Stimulated activated CD4-positive, alpha-beta T cell treated with anti-CD3 and anti-CD28 coated beads, Interleukin-12 subunit alpha, Interleukin-12 subunit beta, amount 100 ng/mL, for 48 hours (primary cell): ENCODE results near the gene TTLL10.

Experiments used
- DNase-seq, 3 donors: peaks; one replicate each; pipeline ENCODE4 v3.0.0-alpha.2; 2020; ENCODE audit warnings: low read depth in 2 of 3, low spot score in 1 of 3

TTLL10 gene

DNA sequence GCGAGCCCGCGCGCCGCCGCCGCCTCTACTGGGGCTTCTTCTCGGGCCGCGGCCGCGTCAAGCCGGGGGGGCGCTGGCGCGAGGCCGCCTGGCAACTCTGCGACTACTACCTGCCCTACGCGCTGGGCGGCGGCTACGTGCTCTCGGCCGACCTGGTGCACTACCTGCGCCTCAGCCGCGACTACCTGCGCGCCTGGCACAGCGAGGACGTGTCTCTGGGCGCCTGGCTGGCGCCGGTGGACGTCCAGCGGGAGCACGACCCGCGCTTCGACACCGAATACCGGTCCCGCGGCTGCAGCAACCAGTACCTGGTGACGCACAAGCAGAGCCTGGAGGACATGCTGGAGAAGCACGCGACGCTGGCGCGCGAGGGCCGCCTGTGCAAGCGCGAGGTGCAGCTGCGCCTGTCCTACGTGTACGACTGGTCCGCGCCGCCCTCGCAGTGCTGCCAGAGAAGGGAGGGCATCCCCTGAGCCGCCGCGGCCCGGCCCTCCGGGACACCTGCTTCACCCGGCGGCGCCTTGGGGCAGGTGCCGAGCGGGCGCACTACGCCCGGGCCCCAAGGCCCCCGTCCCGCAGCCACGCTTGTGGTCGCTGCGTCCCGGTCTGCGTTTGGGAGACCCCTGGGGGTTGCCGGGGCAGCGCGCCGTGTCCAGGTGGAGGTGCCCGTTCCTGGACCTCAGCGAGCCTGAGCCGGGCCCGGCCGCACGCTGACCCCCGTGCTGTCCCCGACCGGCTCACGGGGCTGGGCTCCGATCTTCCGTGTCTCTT is 59.3 kb downstream of the TTLL10 start:
- no peak for DNase-seq

DNA sequence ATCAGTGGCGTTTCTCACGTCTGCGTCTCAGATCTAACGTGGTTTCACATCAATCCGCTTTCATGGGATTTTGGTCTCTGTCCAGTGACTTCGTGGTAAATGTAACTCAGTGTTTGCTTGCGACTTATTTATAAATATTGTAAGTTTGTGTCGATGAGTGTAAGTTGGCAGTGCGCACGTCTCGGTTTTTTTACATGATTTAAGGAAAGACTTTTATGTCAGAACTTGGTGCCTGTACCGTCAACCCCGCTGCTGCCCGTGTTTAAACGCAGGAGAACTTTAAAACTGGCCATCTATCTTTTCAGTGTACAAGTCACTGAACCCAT is 59.9 kb downstream of the TTLL10 start:
- no peak for DNase-seq

DNA sequence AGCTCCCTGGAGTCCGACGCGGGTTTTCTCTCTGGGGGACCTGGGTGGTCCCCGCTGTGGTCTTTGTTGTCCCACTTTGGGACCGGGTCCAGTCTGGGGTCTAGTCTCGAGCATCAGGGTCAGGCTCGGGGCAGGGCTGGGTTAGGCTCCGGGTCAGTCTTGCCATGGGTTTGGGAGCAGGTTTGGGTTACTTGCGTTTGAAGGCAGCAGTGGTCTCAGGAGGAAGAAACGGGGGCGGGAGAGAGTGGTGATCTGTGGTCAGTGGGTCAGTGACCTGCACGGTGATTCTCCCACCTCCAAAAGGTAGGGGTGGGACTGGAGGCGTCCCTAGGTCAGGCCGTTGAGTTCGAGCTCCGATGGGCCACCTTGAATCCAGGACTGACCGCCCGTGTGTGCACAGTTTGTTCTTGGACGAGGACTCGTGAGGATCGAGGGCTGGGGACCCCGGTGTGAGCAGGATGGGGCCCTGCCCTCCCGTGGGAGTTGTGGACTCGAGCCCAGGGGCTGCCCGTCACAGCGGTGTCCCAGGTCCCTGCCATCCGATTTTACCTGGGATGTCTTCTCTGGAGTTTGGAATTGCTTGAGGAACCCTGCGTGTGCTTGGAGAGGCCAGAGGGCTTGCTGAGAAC is 60.6 kb downstream of the TTLL10 start:
- no peak for DNase-seq

DNA sequence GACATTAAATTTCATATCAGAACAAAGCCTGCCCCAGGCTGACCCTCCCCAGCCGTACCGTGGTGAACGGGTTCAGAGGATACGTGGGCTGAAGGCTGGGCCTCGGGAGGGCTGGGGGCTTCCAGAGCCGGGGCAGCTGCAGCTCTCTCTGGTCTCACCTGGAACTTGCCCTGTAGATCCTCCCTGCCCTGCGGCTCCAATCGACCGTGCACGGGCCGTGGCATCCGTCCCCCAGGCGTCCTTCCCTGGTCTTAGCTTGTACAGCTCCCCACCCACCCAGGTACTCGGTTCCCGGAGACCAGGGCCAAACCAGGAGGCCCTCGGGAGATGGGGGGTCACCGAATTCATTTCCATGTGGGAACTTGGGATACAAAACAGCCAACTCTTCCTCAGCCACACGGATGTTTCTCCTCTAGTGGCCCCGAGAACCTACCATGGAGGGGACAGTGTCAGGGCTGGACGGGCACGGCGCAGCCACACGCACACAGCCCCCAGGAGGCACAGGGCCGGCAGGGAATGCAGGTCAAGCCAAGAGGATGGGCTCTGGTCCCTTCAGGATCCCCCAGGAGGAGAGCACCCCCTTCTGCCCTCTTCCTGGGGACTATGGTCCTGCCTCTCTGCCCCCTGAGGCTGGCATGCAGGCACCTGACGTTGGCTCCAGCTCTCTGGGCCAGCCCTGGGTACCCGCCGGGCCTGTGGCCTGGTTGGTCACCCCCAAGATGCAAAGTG is 61.5 kb downstream of the TTLL10 start:
- DNase-seq: no peak

DNA sequence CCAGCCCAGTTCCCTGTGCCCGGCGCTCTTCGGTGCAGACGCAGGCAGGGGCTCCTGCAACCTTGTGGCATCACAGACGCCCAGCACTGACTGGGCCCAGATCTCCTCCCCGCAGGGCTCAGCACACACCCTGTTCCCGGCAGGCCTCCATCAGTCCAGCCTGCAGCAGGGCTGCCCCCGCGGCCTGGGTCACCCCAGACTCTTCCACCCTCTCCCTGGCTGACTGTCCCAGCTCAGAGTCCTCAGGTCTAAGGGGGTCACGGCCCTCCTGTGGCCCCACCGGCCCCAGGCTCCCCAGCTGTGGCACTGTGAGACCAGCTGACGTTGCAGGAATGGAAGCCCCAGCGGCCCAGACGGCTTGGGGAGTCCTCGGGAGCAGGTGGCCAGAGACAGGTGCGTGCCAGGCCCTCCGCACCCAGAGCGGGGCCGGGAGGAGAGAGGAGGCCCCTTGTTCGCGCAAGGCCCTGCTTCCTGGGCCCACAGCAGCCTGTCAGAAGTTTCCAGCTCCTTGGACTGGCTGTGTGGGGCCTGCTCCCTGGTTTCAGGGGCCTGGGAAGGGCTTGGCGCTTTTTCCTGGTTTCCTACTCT is 62.6 kb downstream of the TTLL10 start:
- DNase-seq: no peak

DNA sequence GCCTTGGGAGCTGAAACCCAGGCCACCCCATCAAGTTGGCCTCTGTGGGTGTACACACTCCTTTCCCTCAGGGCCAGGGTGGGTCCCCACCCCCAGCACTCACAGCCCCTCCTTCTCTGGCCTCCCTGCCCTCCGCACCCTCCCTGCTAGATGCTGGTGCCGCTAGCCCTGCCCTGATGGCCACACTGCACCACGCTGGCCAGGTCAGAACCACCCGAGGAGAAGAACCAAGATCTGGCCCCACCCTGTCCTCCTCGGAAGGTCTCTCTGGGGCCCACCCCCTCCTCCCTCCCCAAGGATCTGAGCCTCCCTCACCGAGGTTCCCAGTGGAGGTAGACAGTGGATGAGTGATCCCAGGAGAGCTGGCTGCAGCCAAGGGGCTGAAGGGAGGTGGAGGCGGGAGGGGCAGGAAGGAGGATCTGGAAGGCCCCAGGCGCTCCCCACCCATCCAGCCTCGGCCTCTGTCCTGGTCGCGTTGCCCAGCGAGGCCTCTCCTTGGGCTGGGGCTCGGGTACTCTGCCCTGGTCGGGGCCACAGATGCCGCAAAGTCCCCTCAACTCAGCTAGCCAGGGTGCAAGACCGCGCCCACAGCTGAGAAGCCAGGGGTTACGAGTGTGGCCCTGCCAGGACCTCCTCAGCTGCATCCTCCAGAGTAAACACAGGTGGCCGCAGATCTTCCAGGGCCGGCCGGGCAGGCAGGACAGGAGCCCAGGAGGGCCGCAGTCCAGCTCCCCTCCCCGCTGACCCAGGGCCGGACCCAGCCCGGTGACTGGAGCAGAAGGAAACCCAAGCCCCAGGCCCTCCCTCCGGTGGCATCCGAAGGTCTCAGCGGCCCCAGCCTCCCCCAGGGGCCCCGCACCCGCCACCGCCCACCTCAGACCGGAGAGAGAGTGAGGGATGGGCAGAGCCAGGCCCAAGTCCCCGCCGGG is 63.5 kb downstream of the TTLL10 start:
- no peak for DNase-seq

DNA sequence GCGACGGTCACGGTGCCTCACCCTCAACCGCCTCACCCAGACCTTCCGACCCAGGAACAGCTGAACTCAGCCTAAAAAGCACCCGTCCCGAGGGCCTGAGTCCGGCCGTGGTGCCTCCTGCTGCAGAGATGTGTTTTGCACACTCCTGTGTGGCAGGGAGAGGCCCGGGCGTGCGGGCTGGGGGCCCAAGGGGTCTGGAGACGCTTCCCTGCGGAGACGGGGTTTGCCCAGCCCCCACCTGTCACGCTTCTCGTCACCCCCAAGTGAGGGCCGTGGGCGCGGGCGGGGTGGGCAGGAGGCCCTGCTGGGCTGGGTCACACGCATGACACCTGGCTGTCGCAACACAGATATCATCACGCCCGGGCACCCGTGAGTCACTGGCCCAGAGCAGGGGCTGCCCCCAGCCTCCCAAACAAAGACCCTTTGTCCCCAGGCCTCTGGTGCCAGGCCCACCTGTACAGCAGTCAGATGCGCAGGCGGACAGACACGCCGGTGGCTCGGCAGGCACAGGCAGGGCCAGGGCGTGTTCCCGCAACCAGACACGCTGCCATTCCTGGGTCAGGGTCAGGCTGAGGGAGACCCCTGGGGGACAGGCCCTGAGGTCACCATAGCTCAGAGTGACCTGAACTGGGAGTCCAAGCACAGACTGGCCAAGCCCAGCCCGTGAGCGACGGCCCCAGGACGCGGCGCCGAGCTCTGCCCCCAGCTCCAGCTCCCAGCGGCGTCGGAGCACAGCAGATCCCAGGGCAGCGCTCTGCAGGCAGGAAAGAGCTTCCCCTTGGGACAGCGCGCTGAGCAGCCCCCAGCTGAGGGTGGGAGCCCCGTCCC is 64.4 kb downstream of the TTLL10 start:
- DNase-seq: no peak

DNA sequence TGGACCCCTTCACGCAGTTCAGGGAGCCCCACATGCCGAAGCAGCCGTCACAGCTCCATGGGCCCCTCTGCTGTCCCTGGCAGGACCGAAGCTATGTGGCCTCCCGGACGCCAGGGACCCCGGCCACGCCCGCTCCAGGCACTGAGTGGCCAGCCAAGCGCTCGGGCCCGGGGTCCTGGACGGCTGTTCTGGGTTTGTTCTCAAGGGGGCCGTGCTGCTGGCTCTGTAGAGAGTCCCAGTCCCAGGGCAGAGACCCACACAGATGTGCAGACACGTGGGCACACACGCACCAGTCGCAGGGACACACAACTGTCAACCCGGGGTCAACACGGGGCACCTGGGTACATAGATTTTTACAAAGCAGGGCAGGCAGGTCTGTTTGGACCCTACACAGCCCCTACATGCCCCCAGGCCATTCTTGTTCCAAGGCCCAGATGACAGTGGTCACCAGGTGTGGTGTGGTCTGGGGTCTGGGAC is 65.1 kb downstream of the TTLL10 start:
- no peak for DNase-seq

DNA sequence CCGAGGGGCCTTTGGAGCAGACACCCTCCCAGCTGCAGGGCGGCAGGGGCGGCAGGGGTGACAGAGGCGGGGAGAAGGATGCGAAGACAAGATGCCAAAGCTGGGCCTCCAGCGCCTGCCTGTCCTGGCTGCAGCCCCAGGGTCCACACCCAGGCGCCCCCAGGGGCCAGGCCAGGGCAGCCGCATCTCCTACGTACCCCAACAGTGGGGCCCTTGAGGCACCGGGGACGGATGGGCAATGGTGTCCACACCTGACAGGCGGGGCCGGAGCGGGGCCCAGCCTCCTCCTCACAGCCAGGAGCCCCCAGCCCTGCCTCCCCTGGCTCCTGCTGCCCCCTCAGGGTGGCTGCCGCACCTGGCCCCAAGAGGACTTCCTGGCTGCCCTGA is 65.5 kb downstream of the TTLL10 start:
- no peak for DNase-seq

DNA sequence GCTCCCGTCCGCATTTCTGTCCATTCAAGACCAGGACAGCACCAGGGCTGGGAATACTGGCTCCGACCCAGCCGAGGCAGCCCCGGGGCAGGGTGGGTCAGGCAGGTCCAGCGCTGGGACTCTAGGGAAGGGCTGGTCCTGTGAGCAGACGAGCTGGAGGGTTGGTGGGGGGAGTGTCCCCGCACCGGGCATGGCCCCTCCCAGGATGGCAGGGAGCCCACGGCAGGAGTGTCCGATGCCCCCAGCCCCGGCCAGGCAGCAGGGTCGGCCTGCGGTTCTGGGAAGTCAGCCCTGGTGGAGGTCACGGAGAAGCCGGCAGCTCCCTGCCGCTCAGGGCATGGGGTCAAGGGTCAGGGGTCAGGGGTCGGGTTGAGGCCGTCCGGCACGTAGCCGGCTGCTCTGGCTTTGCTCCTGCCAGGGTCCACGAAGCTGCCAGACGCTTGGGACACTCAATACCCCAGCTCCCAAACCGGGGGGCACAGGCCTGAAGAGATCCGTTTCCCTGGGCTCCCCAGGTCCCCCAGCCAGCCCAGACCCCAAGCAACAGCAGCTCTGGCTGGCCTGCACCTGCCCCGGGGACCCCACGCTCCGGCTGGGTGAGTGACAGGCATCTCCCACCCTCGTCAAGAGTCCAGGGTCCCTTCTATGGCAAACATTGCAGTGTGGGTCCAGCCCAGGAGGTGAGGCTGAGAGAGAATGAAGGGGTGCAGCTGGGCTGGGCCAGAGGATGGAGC is 66.1 kb downstream of the TTLL10 start:
- no peak for DNase-seq

DNA sequence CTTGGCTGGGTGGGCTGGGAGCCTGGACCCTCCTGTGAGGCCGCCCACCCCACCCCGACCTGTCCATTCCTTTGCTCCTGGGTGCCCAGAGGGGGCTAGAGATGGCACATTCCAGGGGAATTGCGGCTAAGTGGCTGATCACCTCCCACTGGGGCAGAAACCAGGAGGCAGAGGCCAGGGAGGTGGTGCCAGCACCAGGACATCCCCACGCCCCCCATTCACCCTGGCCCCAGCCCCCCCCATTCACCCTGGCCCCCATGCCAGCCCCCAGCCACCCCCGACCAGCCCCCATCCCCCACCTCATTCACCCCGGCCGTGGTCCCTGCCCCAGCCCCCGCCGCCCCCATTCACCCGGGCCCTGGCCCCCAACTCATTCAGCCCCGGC is 66.7 kb downstream of the TTLL10 start:
- DNase-seq: no peak

DNA sequence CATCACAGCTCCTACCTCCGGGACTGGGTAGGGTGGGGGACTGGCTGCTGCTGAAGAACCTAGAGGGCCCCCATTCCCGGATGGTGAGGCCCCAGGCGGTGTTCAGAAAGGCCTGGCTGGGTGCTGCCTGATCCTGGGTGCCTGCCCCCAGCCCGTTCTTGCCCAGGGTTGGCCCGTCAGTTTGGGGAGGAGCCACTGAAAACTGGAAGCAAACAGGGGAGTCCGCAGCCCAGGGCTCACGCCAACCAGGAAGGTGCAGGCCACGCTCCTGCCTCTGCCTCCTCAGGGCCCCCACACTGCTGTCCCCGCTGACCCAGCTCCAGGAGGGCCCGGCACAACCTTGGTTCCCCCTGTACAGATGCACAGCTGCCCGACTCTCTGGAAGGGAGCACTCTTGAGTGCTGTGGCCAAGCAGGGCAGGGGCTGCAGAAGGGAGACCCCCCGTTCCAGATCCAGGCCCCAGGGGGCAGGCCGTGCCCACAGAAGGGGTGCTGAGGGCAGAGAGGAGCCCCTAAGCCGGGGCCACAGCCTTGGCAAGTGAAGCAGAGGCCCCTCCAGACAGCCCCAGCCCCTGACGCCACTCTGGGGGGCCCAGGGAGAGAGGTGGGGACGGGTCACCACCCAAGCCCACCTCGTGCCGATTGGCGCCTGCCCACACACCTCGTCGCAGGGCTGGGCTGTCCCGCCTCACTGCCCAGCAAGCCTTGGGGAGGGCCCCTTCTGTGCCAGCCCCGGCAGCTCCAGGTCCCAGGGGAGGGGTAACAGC is 67.3 kb downstream of the TTLL10 start:
- no peak for DNase-seq

DNA sequence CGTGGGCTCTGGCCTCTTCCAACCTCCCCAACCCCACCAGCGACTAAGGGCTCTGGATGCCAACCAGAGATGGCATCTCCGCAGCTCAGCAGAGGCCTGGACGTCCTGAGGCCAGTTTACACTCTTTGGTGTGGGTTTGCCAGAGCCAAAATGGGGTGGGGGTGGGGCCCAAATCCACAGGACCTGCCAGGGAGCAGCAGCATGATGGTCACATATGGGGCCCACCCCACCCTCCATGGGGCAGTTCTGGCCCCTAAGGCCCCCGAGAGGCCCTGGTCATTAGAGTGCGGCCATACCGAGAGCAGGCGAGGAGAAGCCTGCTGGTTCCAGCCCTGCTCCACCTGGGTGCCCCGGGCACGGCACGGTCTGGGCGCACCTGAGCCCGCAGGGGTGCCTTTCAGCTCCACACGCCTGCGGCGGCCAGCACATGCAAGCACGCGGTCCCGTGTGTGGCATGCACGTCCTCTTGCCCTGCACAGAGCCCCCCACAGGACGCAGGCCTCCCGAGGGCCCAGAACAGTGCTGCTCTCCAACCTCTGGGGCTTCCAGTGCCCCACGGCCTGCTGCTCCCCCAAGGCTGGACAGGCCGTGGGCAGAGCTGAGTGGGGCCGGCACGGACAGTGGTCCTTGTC is 68.0 kb downstream of the TTLL10 start:
- DNase-seq: no peak

DNA sequence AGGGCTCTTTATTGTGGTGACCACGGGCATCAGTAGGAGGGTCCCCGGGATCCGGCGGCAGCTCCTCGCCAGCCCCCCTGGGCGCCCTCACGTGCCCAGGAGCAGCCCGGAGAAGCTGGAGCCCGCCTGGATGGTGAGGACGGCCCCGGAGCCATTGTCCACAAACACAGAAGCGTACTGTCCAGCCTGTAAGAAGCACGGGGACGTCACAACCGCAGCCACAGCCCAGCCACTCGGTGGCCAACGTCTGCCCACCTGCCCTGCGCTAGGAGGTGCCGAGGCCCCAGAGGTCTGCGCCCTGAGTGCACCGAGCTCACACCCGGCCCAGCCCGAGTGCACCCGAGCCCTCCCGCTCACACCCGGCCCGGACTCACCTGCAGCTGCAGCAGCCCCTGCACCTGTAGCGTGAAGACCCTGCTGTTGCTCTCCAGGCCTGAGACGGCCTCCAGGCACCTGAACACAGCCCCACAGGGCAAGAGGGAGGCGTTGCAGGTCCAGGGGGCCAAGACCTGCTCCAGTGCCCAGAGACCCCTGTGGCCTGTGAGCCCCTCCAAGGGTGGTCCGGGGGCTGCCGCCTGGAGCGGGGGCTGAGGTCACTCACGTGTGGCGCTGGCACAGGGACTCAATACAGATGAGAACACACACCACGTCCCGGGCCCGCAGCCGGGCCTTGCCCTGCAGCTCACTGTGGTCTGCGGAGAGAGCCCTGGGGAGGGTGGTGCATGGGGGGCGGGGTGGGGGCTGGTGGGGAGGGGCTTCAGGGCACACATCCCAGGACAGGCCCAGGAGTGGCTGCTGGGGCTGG is 69.0 kb downstream of the TTLL10 start:
- no peak for DNase-seq

DNA sequence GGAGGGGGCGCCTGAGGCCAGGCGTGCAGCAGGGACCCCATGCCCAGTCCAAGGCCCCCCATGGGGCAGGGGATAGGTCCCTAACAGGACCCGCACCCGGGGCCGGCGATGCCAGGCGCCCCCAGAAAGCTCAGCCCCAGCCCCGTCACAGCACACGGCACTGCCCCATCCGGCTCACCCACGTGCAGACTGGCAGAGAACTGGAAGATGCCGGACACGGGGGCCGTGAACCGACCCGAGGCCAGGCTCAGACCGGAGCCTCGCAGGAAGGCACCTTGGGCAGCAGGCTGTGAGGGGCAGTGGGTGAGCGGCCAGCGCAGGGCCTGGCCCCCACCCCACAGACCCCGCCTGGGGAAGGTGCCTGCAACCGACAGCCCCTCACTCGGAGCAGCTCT is 69.6 kb downstream of the TTLL10 start:
- no peak for DNase-seq

DNA sequence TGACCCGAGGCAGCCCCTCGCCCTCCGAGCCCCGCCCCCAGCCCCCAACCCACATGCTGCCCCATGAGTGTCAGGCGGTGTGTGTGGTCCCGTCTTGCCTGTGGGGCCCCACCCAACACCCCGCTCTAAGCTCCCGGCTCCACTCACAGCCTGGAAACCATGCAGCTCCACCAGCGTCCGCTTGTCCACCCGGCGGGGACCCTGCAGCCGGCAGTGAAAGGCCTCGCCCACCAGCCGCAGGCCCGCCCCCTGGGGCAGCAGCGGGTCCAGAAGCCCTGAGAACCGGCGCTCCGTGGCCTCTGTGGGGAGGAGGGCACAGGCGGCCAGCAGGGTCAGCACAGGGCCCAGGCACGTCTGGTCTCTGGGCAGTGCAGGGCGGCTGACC is 70.1 kb downstream of the TTLL10 start:
- DNase-seq: no peak

DNA sequence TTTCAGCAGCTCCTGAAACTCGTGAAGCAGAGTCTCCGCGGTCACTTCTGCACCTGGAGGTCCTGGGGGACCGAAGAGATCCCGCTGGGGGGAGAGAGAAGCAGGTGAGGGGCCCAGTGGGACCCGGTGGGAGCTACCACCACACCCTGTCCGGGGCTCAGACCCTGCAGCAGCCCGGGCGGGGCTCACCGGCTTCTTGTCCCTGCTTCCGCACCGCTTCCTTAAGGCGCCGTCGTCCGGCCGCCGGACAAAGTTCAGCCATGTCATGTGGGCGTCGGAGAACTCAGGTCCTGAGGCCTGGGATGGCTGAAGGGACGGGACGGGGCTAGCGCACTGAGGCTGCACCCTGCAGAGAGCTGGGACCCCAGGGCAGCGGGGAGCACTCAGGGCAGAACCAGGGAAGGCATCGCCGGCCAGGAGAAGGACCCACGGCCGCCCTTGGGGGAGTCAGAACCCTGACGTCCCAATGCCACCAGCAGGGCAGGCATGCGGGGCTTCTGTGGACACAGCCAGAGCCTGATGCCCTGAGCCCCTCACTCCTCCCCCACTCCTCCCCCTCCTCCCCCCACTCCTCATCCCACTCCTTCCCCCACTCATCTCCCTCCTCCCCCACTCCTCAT is 70.6 kb downstream of the TTLL10 start:
- no peak for DNase-seq
